Measurements from ENCODE around the gene AGAP1. TPM values are rescaled to one million over a fixed set of nuclear protein-coding genes. Genes with fewer than 3 reads are reported as not detected.
A peak's percentile ranks its signal among the peaks of the same experiment; 100 is the strongest.

AGAP1 gene
- total RNA-seq, 1 donor from 2014 or later, result 21.1 TPM

GRCh38 chr2:235802542-235802941, 308.7 kb downstream of the AGAP1 start:
- no peak overlapping the region for H3K4me3 ChIP-seq
- H3K9me3 ChIP-seq, result no peaks in the 10 kb centered on the region
- H3K27ac ChIP-seq, result no peak overlapping the region
- peaks cover 0 to 34% of the 10 kb centered on the region in 2 donors for H3K36me3 ChIP-seq
- DNase-seq (ENCODE audit: extremely low spot score in 2 of 2), result no peak
- no peak for TF ChIP-seq POLR2AphosphoS5 (IDR thresholded peaks at IDR 0.05; ENCODE audit: insufficient read depth in 1 of 2, low read depth in 1 of 2)
- TF ChIP-seq POLR2A (IDR thresholded peaks at IDR 0.05), result no peak
- TF ChIP-seq, protein P1, sequence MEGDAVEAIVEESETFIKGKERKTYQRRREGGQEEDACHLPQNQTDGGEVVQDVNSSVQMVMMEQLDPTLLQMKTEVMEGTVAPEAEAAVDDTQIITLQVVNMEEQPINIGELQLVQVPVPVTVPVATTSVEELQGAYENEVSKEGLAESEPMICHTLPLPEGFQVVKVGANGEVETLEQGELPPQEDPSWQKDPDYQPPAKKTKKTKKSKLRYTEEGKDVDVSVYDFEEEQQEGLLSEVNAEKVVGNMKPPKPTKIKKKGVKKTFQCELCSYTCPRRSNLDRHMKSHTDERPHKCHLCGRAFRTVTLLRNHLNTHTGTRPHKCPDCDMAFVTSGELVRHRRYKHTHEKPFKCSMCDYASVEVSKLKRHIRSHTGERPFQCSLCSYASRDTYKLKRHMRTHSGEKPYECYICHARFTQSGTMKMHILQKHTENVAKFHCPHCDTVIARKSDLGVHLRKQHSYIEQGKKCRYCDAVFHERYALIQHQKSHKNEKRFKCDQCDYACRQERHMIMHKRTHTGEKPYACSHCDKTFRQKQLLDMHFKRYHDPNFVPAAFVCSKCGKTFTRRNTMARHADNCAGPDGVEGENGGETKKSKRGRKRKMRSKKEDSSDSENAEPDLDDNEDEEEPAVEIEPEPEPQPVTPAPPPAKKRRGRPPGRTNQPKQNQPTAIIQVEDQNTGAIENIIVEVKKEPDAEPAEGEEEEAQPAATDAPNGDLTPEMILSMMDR (IDR thresholded peaks at IDR 0.05), result no peak
- intact Hi-C loops (cut with DNase I), result no loop called here
- H3K4me1 ChIP-seq, result no peaks in the 10 kb centered on the region
- no peaks in the 10 kb centered on the region for H3K27me3 ChIP-seq

DNA sequence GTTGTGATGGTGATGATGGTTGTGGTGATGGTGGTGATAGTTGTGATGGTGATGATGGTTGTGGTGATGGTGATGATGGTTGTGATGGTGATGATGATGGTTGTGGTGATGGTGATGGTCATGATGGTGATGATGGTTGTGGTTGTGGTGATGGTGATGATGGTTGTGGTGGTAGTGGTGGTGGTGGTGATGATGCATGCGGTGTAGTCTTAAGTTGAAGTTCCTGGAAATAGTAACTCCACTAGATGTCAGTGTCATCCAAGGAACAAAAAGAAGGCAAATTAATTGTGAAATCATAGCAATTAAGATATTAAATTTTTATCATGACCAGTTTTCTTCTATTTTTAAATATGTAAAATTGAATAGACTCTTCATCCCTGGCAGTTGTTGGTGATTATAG, 309.2 kb downstream of the AGAP1 start:
- DNase-seq (ENCODE audit: extremely low spot score in 2 of 2), result no peak
- no peaks in the 10 kb centered on the region for H3K9me3 ChIP-seq
- no peak overlapping the region for H3K27ac ChIP-seq
- intact Hi-C loops (cut with DNase I), result no loop called here
- no peaks in the 10 kb centered on the region for H3K27me3 ChIP-seq
- no peak overlapping the region for H3K4me3 ChIP-seq
- TF ChIP-seq, protein P1 (IDR thresholded peaks at IDR 0.05), result no peak
- TF ChIP-seq POLR2A (IDR thresholded peaks at IDR 0.05) (no peak), POLR2AphosphoS5 (IDR thresholded peaks at IDR 0.05; ENCODE audit: insufficient read depth in 1 of 2, low read depth in 1 of 2) (no peak)
- H3K4me1 ChIP-seq, result no peaks in the 10 kb centered on the region
- H3K36me3 ChIP-seq, result peaks cover 0 to 34% of the 10 kb centered on the region in 2 donors

- Histone ChIP-seq H3K27ac (no peak overlapping the region), H3K9me3 (no peaks in the 10 kb centered on the region), H3K4me1 (no peaks in the 10 kb centered on the region), H3K36me3 (peaks cover 0 to 24% of the 10 kb centered on the region in 2 donors), H3K4me3 (no peak overlapping the region), H3K27me3 (no peaks in the 10 kb centered on the region)
- DNase-seq (ENCODE audit: extremely low spot score in 2 of 2), result peak in 1 of 2 donors; percentile 60
- TF ChIP-seq POLR2AphosphoS5 (IDR thresholded peaks at IDR 0.05; ENCODE audit: insufficient read depth in 1 of 2, low read depth in 1 of 2) (no peak), POLR2A (IDR thresholded peaks at IDR 0.05) (no peak)
- TF ChIP-seq, protein P1 (IDR thresholded peaks at IDR 0.05), result no peak
- intact Hi-C loops (cut with DNase I), result no loop called here
Observed at GRCh38 chr2:235804676-235805075, 310.8 kb downstream of the AGAP1 start.

DNA sequence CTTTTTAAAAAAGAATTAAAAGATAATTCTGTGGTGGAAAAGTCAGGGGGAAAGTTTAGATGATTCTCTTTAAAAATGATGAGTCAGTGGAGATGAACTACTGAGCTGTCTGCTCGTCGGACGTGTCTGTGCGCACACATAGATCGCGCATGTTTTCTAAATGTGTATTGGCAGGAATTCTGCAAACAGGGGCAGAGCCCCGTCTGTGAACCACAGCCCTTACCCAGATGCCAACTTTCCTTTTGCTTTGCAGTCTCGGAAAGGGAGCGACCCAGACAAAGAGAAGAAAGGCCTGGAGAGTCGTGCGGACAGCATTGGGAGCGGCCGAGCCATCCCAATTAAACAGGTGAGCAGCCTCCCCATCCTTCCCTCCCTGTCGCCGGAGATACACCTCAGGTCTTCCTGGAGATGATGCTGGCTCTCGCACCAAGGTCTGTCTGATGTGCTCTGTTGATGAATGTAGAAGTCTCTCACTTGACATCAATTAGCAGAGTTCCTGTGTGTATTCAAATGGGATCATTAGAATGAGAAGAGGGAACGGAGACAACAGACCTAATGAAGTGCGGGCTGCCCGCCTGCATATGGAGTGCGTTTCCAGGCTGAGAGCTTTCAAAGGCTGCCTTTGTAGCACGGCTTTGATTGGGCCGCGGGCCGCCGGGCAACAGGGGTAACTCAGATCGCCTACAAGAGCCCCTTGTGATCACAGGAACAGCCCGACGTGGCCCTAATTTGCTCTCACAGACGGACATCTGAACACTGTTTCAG, 313.3 kb downstream of the AGAP1 start:
- no peaks in the 10 kb centered on the region for H3K27me3 ChIP-seq
- no peak overlapping the region for H3K4me3 ChIP-seq
- DNase-seq (ENCODE audit: extremely low spot score in 2 of 2), result peak in 1 of 2 donors; percentile 32
- intact Hi-C loops (cut with DNase I), result no loop called here
- peaks cover 0 to 27% of the 10 kb centered on the region in 2 donors for H3K36me3 ChIP-seq
- no peaks in the 10 kb centered on the region for H3K4me1 ChIP-seq
- no peak for TF ChIP-seq POLR2A (IDR thresholded peaks at IDR 0.05)
- TF ChIP-seq, protein P1 (IDR thresholded peaks at IDR 0.05), result no peak
- no peak for TF ChIP-seq POLR2AphosphoS5 (IDR thresholded peaks at IDR 0.05; ENCODE audit: insufficient read depth in 1 of 2, low read depth in 1 of 2)
- H3K9me3 ChIP-seq, result no peaks in the 10 kb centered on the region
- H3K27ac ChIP-seq, result no peak overlapping the region

- H3K4me3 ChIP-seq, result no peak overlapping the region
- H3K27me3 ChIP-seq, result no peaks in the 10 kb centered on the region
- TF ChIP-seq POLR2AphosphoS5 (IDR thresholded peaks at IDR 0.05; ENCODE audit: insufficient read depth in 1 of 2, low read depth in 1 of 2), result no peak
- TF ChIP-seq POLR2A (IDR thresholded peaks at IDR 0.05), result no peak
- TF ChIP-seq, protein P1 (IDR thresholded peaks at IDR 0.05), result no peak
- no peaks in the 10 kb centered on the region for H3K9me3 ChIP-seq
- intact Hi-C loops (cut with DNase I), result no loop called here
- H3K4me1 ChIP-seq, result no peaks in the 10 kb centered on the region
- H3K36me3 ChIP-seq, result peaks cover 0 to 33% of the 10 kb centered on the region in 2 donors
- H3K27ac ChIP-seq, result no peak overlapping the region
- DNase-seq (ENCODE audit: extremely low spot score in 2 of 2), result no peak
Observed at GRCh38 chr2:235808366-235808765, 314.5 kb downstream of the AGAP1 start.

All from vagina (tissue), 2 donors.